HEK293 (cell line): ENCODE results near the gene ACAP1.

Experiments
- CTCF ChIA-PET: fragments of 350-600 bp; formaldehyde crosslinking; extraction: SDS; loops from one replicate; lab custom pipeline; 2021; ENCODE audit warnings: antibody characterized with exemption; lab: Yijun Ruan, JAX
- POLR2A ChIA-PET: fragments of 300-600 bp; formaldehyde crosslinking; extraction: SDS; loops from one replicate; lab custom pipeline; 2020; ENCODE audit warnings: antibody characterized with exemption, inconsistent platforms; lab: Yijun Ruan, JAX
- H3K27ac ChIP-seq: fragments of 200-500 bp; sonication (Bioruptor generic); 2 replicates; pipeline ENCODE4 v1.5.1; 2014; ENCODE audit warnings: low read depth, low read length, control low read depth, inconsistent platforms; ENCODE audit errors: extremely low read depth
- H3K36me3 ChIP-seq, 2 experiments: fragments of 200-500 bp in 1 of 2; sonication (Bioruptor generic) in 1 of 2; 1 replicate in 1 of 2; 2 replicates in 1 of 2; pipeline ENCODE4 v1.5.1; 2014 to 2017; ENCODE audit warnings: inconsistent platforms in 2 of 2, low read length in 2 of 2; ENCODE audit not compliant: control insufficient read depth in 2 of 2, insufficient read depth in 1 of 2
- H3K4me1 ChIP-seq: fragments of 200-500 bp; sonication (Bioruptor generic); 2 replicates; pipeline ENCODE4 v1.5.1; 2014; ENCODE audit warnings: mild to moderate bottlenecking, low read length, inconsistent platforms; ENCODE audit not compliant: control insufficient read depth, insufficient read depth
- H3K4me3 ChIP-seq: 2 replicates; pipeline ENCODE4 v1.5.1; 2011; ENCODE audit warnings: low read depth, mild to moderate bottlenecking, control low read depth, low read length, moderate library complexity
- H3K9me3 ChIP-seq: fragments of 200-500 bp; sonication (Bioruptor generic); 2 replicates; pipeline ENCODE4 v1.5.1; 2014; ENCODE audit warnings: low read depth, low read length, inconsistent platforms; ENCODE audit not compliant: control insufficient read depth, insufficient read depth
- BCL11A ChIP-seq: fragments of 450-650 bp; formaldehyde crosslinking; IDR thresholded peaks from 2 replicates; pipeline ENCODE4 v1.5.1; 2016; ENCODE audit warnings: low read depth, missing biosample characterization, missing genetic modification characterization
- GLIS2 ChIP-seq: fragments of 450-650 bp; formaldehyde crosslinking; IDR thresholded peaks from 2 replicates; pipeline ENCODE4 v1.5.1; 2016; ENCODE audit warnings: missing biosample characterization, missing genetic modification characterization
- KLF9 ChIP-seq: fragments of 450-650 bp; formaldehyde crosslinking; IDR thresholded peaks from 2 replicates; pipeline ENCODE4 v1.5.1; 2016; ENCODE audit warnings: missing biosample characterization, missing genetic modification characterization, low read depth
- OSR2 ChIP-seq: fragments of 450-650 bp; formaldehyde crosslinking; IDR thresholded peaks from 2 replicates; pipeline ENCODE4 v1.5.1; 2016; ENCODE audit warnings: missing biosample characterization, missing genetic modification characterization
- PRDM1 ChIP-seq: fragments of 450-650 bp; formaldehyde crosslinking; IDR thresholded peaks from 2 replicates; pipeline ENCODE4; 2016; ENCODE audit warnings: missing biosample characterization, missing genetic modification characterization
- SP7 ChIP-seq: fragments of 450-650 bp; formaldehyde crosslinking; IDR thresholded peaks from 2 replicates; pipeline ENCODE4 v1.5.1; 2016; ENCODE audit warnings: missing biosample characterization, missing genetic modification characterization
- TCF7L2 ChIP-seq: IDR thresholded peaks from 2 replicates; pipeline ENCODE4 v1.6.1; 2011; ENCODE audit warnings: low read depth, mild to moderate bottlenecking, inconsistent platforms, low read length, moderate library complexity, borderline replicate concordance
- ZNF175 ChIP-seq: fragments of 450-650 bp; formaldehyde crosslinking; IDR thresholded peaks from 2 replicates; pipeline ENCODE4 v1.5.1; 2016; ENCODE audit warnings: missing biosample characterization, missing genetic modification characterization
- ZNF2 ChIP-seq: fragments of 450-650 bp; formaldehyde crosslinking; IDR thresholded peaks from 2 replicates; pipeline ENCODE4 v1.5.1; 2016; ENCODE audit warnings: missing biosample characterization, missing genetic modification characterization
- ZNF202 ChIP-seq: fragments of 450-650 bp; formaldehyde crosslinking; IDR thresholded peaks from 2 replicates; pipeline ENCODE4 v1.5.1; 2016; ENCODE audit warnings: missing biosample characterization, missing genetic modification characterization, borderline replicate concordance
- ZNF221 ChIP-seq: fragments of 450-650 bp; formaldehyde crosslinking; IDR thresholded peaks from 2 replicates; pipeline ENCODE4 v1.5.1; 2017; ENCODE audit warnings: missing biosample characterization, missing genetic modification characterization, borderline replicate concordance
- ZNF23 ChIP-seq: fragments of 450-650 bp; formaldehyde crosslinking; IDR thresholded peaks from 2 replicates; pipeline ENCODE4 v1.5.1; 2016; ENCODE audit warnings: missing biosample characterization, missing genetic modification characterization, borderline replicate concordance
- ZNF366 ChIP-seq: fragments of 450-650 bp; formaldehyde crosslinking; conservative IDR thresholded peaks from 2 replicates; pipeline ENCODE4 v1.5.1; 2016; ENCODE audit warnings: missing biosample characterization, missing genetic modification characterization
- ZNF416 ChIP-seq: fragments of 450-650 bp; formaldehyde crosslinking; IDR thresholded peaks from 2 replicates; pipeline ENCODE4 v1.5.1; 2016; ENCODE audit warnings: missing biosample characterization, missing genetic modification characterization
- ZNF473 ChIP-seq: fragments of 450-650 bp; formaldehyde crosslinking; IDR thresholded peaks from 2 replicates; pipeline ENCODE4 v1.5.1; 2017; ENCODE audit warnings: missing biosample characterization, missing genetic modification characterization
- ZNF48 ChIP-seq: fragments of 450-650 bp; formaldehyde crosslinking; IDR thresholded peaks from 2 replicates; pipeline ENCODE4 v1.5.1; 2016; ENCODE audit warnings: missing biosample characterization, missing genetic modification characterization
- ZNF529 ChIP-seq: fragments of 450-650 bp; formaldehyde crosslinking; IDR thresholded peaks from 2 replicates; pipeline ENCODE4 v1.5.1; 2017; ENCODE audit warnings: missing genetic modification characterization, missing biosample characterization; ENCODE audit not compliant: insufficient replicate concordance
- ZNF549 ChIP-seq: fragments of 450-650 bp; IDR thresholded peaks from 2 replicates; pipeline ENCODE4 v1.5.1; 2018; ENCODE audit warnings: missing biosample characterization, missing genetic modification characterization, mild to moderate bottlenecking, inconsistent platforms, moderate library complexity
- ZNF600 ChIP-seq: fragments of 450-650 bp; formaldehyde crosslinking; IDR thresholded peaks from 2 replicates; pipeline ENCODE4 v1.5.1; 2016; ENCODE audit warnings: missing biosample characterization, missing genetic modification characterization
- ZNF707 ChIP-seq: fragments of 450-650 bp; formaldehyde crosslinking; IDR thresholded peaks from 2 replicates; pipeline ENCODE4 v1.5.1; 2016; ENCODE audit warnings: missing biosample characterization, missing genetic modification characterization
- ZNF830 ChIP-seq: fragments of 450-650 bp; IDR thresholded peaks from 2 replicates; pipeline ENCODE4 v1.5.0; 2018; ENCODE audit warnings: missing biosample characterization, missing genetic modification characterization, low read depth, mild to moderate bottlenecking, moderate library complexity
- ZNF837 ChIP-seq: fragments of 450-650 bp; formaldehyde crosslinking; IDR thresholded peaks from 2 replicates; pipeline ENCODE4 v1.5.1; 2016; ENCODE audit warnings: missing biosample characterization, missing genetic modification characterization
- TF ChIP-seq, protein P1 (sequence below): fragments of 450-650 bp; IDR thresholded peaks from 2 replicates; pipeline ENCODE4 v1.5.1; 2018; ENCODE audit warnings: missing biosample characterization, missing genetic modification characterization
- TF ChIP-seq, protein P2 (sequence below): fragments of 450-650 bp; formaldehyde crosslinking; IDR thresholded peaks from 2 replicates; pipeline ENCODE4 v1.5.1; 2016; ENCODE audit warnings: missing biosample characterization, missing genetic modification characterization, borderline replicate concordance
- TF ChIP-seq, protein P3 (sequence below): fragments of 450-650 bp; formaldehyde crosslinking; IDR thresholded peaks from 2 replicates; pipeline ENCODE4 v1.5.1; 2016; ENCODE audit warnings: missing biosample characterization, missing genetic modification characterization
- TF ChIP-seq, protein P4 (sequence below): fragments of 450-650 bp; formaldehyde crosslinking; IDR thresholded peaks from 2 replicates; pipeline ENCODE4 v1.5.1; 2016; ENCODE audit warnings: missing biosample characterization, missing genetic modification characterization
- TF ChIP-seq, protein P5 (sequence below): IDR thresholded peaks from 2 replicates; pipeline ENCODE4 v1.6.1; 2011; ENCODE audit warnings: mild to moderate bottlenecking, low read depth, low read length, borderline replicate concordance

ACAP1 gene

DNA sequence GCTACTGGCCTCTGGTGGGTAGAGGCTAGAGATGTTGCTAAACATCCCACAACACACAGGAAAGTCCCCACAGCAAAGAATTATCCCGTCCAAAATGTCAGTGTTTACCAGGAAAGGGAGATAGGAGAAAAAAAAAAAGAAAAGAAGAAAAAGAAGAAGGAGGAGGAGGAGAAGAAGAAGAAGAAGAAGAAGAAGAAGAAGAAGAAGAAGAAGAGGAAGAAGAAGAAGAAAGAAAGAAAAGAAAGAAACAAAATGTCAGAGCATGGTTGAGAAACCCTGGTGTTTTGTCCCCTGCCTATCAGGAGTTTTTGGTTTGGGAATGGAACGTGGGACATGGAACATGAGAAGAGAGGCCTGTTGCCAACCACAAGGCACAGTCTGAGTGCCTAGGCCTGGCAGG, 21.1 kb downstream of the ACAP1 start:
- CTCF ChIA-PET: interaction anchor here (1.7 to 4.3 kb wide), 8 partner anchors 9 to 202 kb away, joined by 3 to 87 read pairs (median 17); partner anchors contain the start of genes SENP3, TMEM102, TMEM256 and TNFSF13
- POLR2A ChIA-PET: interaction anchor here (0.6 to 3.4 kb wide), 2 partner anchors 47 to 313 kb away, joined by 4 to 29 read pairs; partner anchors contain the start of gene TMEM256
- TF ChIP-seq PRDM1: no peak
- TF ChIP-seq GLIS2 (tag by site-specific recombination): no peak
- no peak for TF ChIP-seq OSR2
- TF ChIP-seq ZNF529: no peak
- TF ChIP-seq ZNF600 (tag by site-specific recombination): 0 out of 2 replicates have a peak, but pooled peaks have one; percentile 17
- TF ChIP-seq, protein P1, sequence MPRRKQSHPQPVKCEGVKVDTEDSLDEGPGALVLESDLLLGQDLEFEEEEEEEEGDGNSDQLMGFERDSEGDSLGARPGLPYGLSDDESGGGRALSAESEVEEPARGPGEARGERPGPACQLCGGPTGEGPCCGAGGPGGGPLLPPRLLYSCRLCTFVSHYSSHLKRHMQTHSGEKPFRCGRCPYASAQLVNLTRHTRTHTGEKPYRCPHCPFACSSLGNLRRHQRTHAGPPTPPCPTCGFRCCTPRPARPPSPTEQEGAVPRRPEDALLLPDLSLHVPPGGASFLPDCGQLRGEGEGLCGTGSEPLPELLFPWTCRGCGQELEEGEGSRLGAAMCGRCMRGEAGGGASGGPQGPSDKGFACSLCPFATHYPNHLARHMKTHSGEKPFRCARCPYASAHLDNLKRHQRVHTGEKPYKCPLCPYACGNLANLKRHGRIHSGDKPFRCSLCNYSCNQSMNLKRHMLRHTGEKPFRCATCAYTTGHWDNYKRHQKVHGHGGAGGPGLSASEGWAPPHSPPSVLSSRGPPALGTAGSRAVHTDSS (tag by site-specific recombination): peak; percentile 90
- no peak for TF ChIP-seq BCL11A (tag by site-specific recombination)
- TF ChIP-seq, protein P2, sequence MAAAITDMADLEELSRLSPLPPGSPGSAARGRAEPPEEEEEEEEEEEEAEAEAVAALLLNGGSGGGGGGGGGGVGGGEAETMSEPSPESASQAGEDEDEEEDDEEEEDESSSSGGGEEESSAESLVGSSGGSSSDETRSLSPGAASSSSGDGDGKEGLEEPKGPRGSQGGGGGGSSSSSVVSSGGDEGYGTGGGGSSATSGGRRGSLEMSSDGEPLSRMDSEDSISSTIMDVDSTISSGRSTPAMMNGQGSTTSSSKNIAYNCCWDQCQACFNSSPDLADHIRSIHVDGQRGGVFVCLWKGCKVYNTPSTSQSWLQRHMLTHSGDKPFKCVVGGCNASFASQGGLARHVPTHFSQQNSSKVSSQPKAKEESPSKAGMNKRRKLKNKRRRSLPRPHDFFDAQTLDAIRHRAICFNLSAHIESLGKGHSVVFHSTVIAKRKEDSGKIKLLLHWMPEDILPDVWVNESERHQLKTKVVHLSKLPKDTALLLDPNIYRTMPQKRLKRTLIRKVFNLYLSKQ: no peak
- TF ChIP-seq ZNF2 (tag by site-specific recombination): no peak
- no peak for TF ChIP-seq TCF7L2
- TF ChIP-seq, protein P3, sequence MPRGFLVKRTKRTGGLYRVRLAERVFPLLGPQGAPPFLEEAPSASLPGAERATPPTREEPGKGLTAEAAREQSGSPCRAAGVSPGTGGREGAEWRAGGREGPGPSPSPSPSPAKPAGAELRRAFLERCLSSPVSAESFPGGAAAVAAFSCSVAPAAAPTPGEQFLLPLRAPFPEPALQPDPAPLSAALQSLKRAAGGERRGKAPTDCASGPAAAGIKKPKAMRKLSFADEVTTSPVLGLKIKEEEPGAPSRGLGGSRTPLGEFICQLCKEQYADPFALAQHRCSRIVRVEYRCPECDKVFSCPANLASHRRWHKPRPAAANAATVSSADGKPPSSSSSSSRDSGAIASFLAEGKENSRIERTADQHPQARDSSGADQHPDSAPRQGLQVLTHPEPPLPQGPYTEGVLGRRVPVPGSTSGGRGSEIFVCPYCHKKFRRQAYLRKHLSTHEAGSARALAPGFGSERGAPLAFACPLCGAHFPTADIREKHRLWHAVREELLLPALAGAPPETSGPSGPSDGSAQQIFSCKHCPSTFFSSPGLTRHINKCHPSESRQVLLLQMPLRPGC (tag by site-specific recombination): no peak
- no peak for TF ChIP-seq ZNF416 (tag by site-specific recombination)
- no peak for TF ChIP-seq KLF9 (tag by site-specific recombination)
- no peak for TF ChIP-seq ZNF202
- TF ChIP-seq ZNF549: no peak
- peak; percentile 39; the same call in 1 of the 2 replicates for TF ChIP-seq ZNF366 (tag by site-specific recombination)
- H3K27ac ChIP-seq: no peak overlapping the region
- no peaks in the 10 kb centered on the region for H3K36me3 ChIP-seq
- no peaks in the 10 kb centered on the region for H3K9me3 ChIP-seq
- H3K4me1 ChIP-seq: peaks cover under 1% of the 10 kb centered on the region; the same call in 1 of the 2 replicates
- H3K4me3 ChIP-seq: no peak overlapping the region

DNA sequence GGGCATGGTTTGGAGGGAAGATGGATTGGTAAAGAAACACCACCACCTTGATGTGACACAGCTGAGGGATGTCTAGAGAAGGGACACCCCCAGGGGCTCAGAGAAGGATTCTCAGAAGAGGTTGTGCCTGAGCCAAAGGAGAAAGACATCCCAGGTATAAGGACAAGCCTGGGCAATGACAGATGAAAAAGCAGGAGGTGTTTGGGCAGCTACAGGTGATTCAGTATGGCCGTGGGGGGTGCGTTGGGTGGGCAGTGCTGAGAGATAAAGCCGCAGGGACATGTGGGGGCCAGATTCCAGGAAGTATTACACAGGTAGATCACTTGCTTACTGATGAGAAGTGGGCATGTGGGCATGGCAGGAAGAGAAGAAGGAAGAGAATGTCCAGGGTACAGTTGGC, 25.6 kb downstream of the ACAP1 start:
- H3K9me3 ChIP-seq: no peaks in the 10 kb centered on the region
- ChIA-PET POLR2A (interaction anchor here (0.6 to 1.0 kb wide), 3 partner anchors 10 to 199 kb away, joined by 3 to 4 read pairs (median 4); no protein-coding TSS in a partner anchor), CTCF (interaction anchor here (0.8 to 2.0 kb wide), 4 partner anchors 9 to 199 kb away, joined by 3 to 11 read pairs (median 4); no protein-coding TSS in a partner anchor)
- no peaks in the 10 kb centered on the region for H3K4me1 ChIP-seq
- no peak overlapping the region for H3K4me3 ChIP-seq
- H3K27ac ChIP-seq: no peak overlapping the region
- no peaks in the 10 kb centered on the region for H3K36me3 ChIP-seq
- TF ChIP-seq ZNF175 (tag by site-specific recombination) (no peak), ZNF473 (no peak), ZNF549 (no peak), ZNF221 (tag by site-specific recombination) (no peak), SP7 (tag by site-specific recombination) (no peak), ZNF202 (no peak), ZNF23 (tag by site-specific recombination) (no peak), ZNF48 (no peak), ZNF707 (tag by site-specific recombination) (no peak), ZNF830 (tag by site-specific recombination) (no peak), ZNF837 (no peak)
- TF ChIP-seq, protein P4, sequence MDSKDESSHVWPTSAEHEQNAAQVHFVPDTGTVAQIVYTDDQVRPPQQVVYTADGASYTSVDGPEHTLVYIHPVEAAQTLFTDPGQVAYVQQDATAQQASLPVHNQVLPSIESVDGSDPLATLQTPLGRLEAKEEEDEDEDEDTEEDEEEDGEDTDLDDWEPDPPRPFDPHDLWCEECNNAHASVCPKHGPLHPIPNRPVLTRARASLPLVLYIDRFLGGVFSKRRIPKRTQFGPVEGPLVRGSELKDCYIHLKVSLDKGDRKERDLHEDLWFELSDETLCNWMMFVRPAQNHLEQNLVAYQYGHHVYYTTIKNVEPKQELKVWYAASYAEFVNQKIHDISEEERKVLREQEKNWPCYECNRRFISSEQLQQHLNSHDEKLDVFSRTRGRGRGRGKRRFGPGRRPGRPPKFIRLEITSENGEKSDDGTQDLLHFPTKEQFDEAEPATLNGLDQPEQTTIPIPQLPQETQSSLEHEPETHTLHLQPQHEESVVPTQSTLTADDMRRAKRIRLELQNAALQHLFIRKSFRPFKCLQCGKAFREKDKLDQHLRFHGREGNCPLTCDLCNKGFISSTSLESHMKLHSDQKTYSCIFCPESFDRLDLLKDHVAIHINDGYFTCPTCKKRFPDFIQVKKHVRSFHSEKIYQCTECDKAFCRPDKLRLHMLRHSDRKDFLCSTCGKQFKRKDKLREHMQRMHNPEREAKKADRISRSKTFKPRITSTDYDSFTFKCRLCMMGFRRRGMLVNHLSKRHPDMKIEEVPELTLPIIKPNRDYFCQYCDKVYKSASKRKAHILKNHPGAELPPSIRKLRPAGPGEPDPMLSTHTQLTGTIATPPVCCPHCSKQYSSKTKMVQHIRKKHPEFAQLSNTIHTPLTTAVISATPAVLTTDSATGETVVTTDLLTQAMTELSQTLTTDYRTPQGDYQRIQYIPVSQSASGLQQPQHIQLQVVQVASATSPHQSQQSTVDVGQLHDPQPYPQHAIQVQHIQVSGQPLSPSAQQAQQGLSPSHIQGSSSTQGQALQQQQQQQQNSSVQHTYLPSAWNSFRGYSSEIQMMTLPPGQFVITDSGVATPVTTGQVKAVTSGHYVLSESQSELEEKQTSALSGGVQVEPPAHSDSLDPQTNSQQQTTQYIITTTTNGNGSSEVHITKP (tag by site-specific recombination): peak; percentile 80
- TF ChIP-seq, protein P5, sequence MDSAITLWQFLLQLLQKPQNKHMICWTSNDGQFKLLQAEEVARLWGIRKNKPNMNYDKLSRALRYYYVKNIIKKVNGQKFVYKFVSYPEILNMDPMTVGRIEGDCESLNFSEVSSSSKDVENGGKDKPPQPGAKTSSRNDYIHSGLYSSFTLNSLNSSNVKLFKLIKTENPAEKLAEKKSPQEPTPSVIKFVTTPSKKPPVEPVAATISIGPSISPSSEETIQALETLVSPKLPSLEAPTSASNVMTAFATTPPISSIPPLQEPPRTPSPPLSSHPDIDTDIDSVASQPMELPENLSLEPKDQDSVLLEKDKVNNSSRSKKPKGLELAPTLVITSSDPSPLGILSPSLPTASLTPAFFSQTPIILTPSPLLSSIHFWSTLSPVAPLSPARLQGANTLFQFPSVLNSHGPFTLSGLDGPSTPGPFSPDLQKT: no peak
